ENCODE measurements around the gene CCNQ.
A peak's percentile ranks its signal among the peaks of the same experiment; 100 is the strongest.

CCNQ gene

GRCh38 chrX:153637121-153638040, 38.4 kb upstream of the CCNQ start:
- no peak for DNase-seq

- no peak for DNase-seq
Measured at GRCh38 chrX:153636716-153637115, 37.8 kb upstream of the CCNQ start.

GRCh38 chrX:153635788-153636668, 37.1 kb upstream of the CCNQ start:
- peak; percentile 52 to 54 for DNase-seq

GRCh38 chrX:153635388-153635787, 36.4 kb upstream of the CCNQ start:
- DNase-seq: no peak

- no peak for DNase-seq
Measured at GRCh38 chrX:153634832-153635231, 35.9 kb upstream of the CCNQ start.

- DNase-seq: no peak
Measured at GRCh38 chrX:153634236-153634635, 35.3 kb upstream of the CCNQ start.

- no peak for DNase-seq
Measured at GRCh38 chrX:153633607-153634180, 34.8 kb upstream of the CCNQ start.

GRCh38 chrX:153633048-153633447, 34.1 kb upstream of the CCNQ start:
- no peak for DNase-seq

GRCh38 chrX:153632595-153632946, 33.6 kb upstream of the CCNQ start:
- DNase-seq: no peak

GRCh38 chrX:153631907-153632594, 33.1 kb upstream of the CCNQ start:
- DNase-seq: no peak

GRCh38 chrX:153631346-153631745, 32.4 kb upstream of the CCNQ start:
- no peak for DNase-seq

- DNase-seq: no peak
Measured at GRCh38 chrX:153628665-153629064, 29.7 kb upstream of the CCNQ start.

GRCh38 chrX:153628129-153628528, 29.2 kb upstream of the CCNQ start:
- DNase-seq: no peak

- no peak for DNase-seq
Measured at GRCh38 chrX:153627675-153628111, 28.8 kb upstream of the CCNQ start.

GRCh38 chrX:153626863-153627674, 28.1 kb upstream of the CCNQ start:
- no peak for DNase-seq

- DNase-seq: no peak
Measured at GRCh38 chrX:153626025-153626633, 27.2 kb upstream of the CCNQ start.

GRCh38 chrX:153625271-153626024, 26.5 kb upstream of the CCNQ start:
- no peak for DNase-seq

GRCh38 chrX:153624196-153625091, 25.5 kb upstream of the CCNQ start:
- no peak for DNase-seq

GRCh38 chrX:153623310-153624029, 24.5 kb upstream of the CCNQ start:
- no peak for DNase-seq

Data from Kasumi-1 (cell line).